Ovary (tissue), 9 donors: ENCODE results near the gene KIFC1. TPM values are rescaled to one million over a fixed set of nuclear protein-coding genes. Genes with fewer than 3 reads are reported as not detected.
"Not testable (repeated sequence)": the region's sequence is repeated elsewhere in the genome, so short reads cannot be mapped to it uniquely, and the experiment has no call there.

Experiments used
- DNase-seq, 5 donors: peaks; one replicate each; pipeline ENCODE4 v3.0.0-alpha.2; 2019 to 2020
- H3K27ac ChIP-seq, 2 donors: fragments of 200-600 bp; one replicate each; pipeline versions ENCODE4 v1.5.1 to v1.8.0; 2019 to 2022
- H3K27me3 ChIP-seq: fragments of 200-600 bp; one replicate; pipeline ENCODE4 v1.8.0; 2022
- H3K36me3 ChIP-seq: fragments of 200-600 bp; sonication (generic); one replicate; pipeline ENCODE4 v1.5.1; 2019
- H3K4me1 ChIP-seq: one replicate; pipeline ENCODE4 v1.8.1; 2013; ENCODE audit warnings: mild to moderate bottlenecking, moderate library complexity; ENCODE audit not compliant: insufficient read depth
- H3K4me3 ChIP-seq: fragments of 200-600 bp; sonication (generic); one replicate; pipeline ENCODE4 v1.5.1; 2017
- H3K9me3 ChIP-seq, 2 donors: fragments of 200-600 bp in 1 of 2; sonication (generic) in 1 of 2; one replicate each; pipeline versions ENCODE4 v1.5.1 to v1.8.1; 2013 to 2019; ENCODE audit warnings: mild to moderate bottlenecking in 1 of 2, moderate library complexity in 1 of 2
- EP300 ChIP-seq: sonication (generic); formaldehyde crosslinking; IDR thresholded peaks from one replicate; pipeline ENCODE4 v1.6.1; 2017; ENCODE audit warnings: antibody characterized with exemption
- POLR2A ChIP-seq: fragments of 450-650 bp; IDR thresholded peaks from one replicate; pipeline ENCODE4 v1.6.1; 2017; ENCODE audit warnings: antibody characterized with exemption, mild to moderate bottlenecking, moderate library complexity
- WGBS, 3 donors: extraction: QIAGEN DNeasy Blood & Tissue Kit in 1 of 3; methylation state at CpG; one replicate each; pipeline versions ENCODE4 v1.1.5 to v1.1.7; 2013 to 2017; 5-methylcytosine and 5-hydroxymethylcytosine counted together
- intact Hi-C, 4 donors: fragments of 100-400 bp; cut with DNase I; formaldehyde crosslinking; loops; one replicate each; pipeline versions ENCODE4 v1.11.0 to v1.15.1; 2022 to 2023
- polyA plus RNA-seq, 2 donors: library from polyadenylated mRNA; stranded (reverse); fragments of 200-250 nt in 1 of 2; fragments of 350-450 nt in 1 of 2; fragmentation: Illumina TruSeq in 1 of 2; extraction: RNeasy Lipid Tissue Mini Kit (QIAGEN cat#74804) in 1 of 2; gene quantifications; one replicate each; pipeline ENCODE4 v1.2.3, GENCODE V29; 2013 to 2014
- total RNA-seq, 7 donors: library from RNA; depleted of rRNA in 2 of 7; stranded (reverse); fragments of >200 nt in 2 of 7; fragmentation: NEBNext Ultra II Directional in 3 of 7; extraction: Animal tissue kit (Norgen Biotek cat#: 25700) in 3 of 7; gene quantifications; one replicate each; pipeline versions ENCODE4 v1.1.0 to v1.2.4, GENCODE V29; 2016 to 2023
- TF ChIP-seq, protein P1 (sequence below), 3 donors: fragments of 450-650 bp in 2 of 3; fragments of 200-600 bp in 1 of 3; IDR thresholded peaks; one replicate each; pipeline versions ENCODE4 v1.5.1 to v1.8.0; 2016 to 2022; ENCODE audit warnings: antibody characterized with exemption in 3 of 3, mild to moderate bottlenecking in 1 of 3
- donor health status: DM: no; HTN: no; CAD: no; lungs with moderate emphysema.
- donor health status: DM: no; HTN: no; CAD: no.
- donor health status: Bipolar disorder and iron deficiency.
- donor health status: DM: yes; HTN: yes; CAD: no.
- donor health status: DM: no; HTN: no; CAD: no.
- donor health status: DM: yes; HTN: yes; CAD: no.

KIFC1 gene
- total and polyA plus RNA-seq, 9 donors, result 0.60 to 3.9 (median 2.2) TPM

- H3K27ac ChIP-seq, result no peak overlapping the region
- intact Hi-C loops, result no loop called here
- no peaks in the 10 kb centered on the region for H3K9me3 ChIP-seq
- DNase-seq, result no peak
- no peaks in the 10 kb centered on the region for H3K27me3 ChIP-seq
- no peak for TF ChIP-seq EP300
- no peaks in the 10 kb centered on the region for H3K4me1 ChIP-seq
- no peaks in the 10 kb centered on the region for H3K36me3 ChIP-seq
- WGBS, 3 donors, result 76 to 78% (median 77%) methylated on average over 5 of the region's 5 CpGs
- no peak overlapping the region for H3K4me3 ChIP-seq
Measured at GRCh38 chr6:33347816-33348215, 43.8 kb upstream of the KIFC1 start.

- H3K27me3 ChIP-seq, H3K4me1 ChIP-seq, H3K9me3 ChIP-seq, H3K27ac ChIP-seq, H3K36me3 ChIP-seq, intact Hi-C loops, DNase-seq, H3K4me3 ChIP-seq: not testable (repeated sequence)
- 84 to 93% (median 87%) methylated on average over 6 of the region's 6 CpGs for WGBS, 3 donors
Measured at GRCh38 chr6:33355860-33356259, 35.8 kb upstream of the KIFC1 start.

DNA sequence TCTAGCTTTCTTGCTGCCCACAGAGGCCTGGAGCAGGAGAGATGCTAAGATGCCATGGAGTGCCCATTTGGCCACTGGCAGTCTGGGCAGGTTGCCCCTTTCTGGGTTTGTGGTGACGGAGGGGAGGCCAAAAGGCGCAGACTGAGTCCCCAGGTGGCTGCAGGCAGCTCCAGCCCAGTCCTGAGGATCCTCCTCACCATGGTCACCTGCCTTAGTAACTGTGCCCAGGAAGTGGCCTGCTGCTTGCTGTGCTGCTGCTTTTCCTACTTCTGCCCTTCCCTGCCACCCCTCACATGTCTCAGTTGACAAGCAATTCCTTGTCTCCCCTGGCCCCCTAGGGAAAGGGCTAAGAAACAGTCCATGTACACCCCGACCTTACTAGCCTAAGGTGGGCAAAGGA, 35.3 kb upstream of the KIFC1 start:
- no peak for DNase-seq
- 65 to 68% (median 68%) methylated on average over 3 of the region's 3 CpGs for WGBS, 3 donors
- Histone ChIP-seq H3K4me3 (no peak overlapping the region), H3K9me3 (no peaks in the 10 kb centered on the region), H3K36me3 (no peaks in the 10 kb centered on the region), H3K27me3 (no peaks in the 10 kb centered on the region), H3K4me1 (no peaks in the 10 kb centered on the region), H3K27ac (no peak overlapping the region)
- TF ChIP-seq, protein P1, sequence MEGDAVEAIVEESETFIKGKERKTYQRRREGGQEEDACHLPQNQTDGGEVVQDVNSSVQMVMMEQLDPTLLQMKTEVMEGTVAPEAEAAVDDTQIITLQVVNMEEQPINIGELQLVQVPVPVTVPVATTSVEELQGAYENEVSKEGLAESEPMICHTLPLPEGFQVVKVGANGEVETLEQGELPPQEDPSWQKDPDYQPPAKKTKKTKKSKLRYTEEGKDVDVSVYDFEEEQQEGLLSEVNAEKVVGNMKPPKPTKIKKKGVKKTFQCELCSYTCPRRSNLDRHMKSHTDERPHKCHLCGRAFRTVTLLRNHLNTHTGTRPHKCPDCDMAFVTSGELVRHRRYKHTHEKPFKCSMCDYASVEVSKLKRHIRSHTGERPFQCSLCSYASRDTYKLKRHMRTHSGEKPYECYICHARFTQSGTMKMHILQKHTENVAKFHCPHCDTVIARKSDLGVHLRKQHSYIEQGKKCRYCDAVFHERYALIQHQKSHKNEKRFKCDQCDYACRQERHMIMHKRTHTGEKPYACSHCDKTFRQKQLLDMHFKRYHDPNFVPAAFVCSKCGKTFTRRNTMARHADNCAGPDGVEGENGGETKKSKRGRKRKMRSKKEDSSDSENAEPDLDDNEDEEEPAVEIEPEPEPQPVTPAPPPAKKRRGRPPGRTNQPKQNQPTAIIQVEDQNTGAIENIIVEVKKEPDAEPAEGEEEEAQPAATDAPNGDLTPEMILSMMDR (IDR thresholded peaks at IDR 0.05), result no peak
- no peak for TF ChIP-seq POLR2A
- no peak for TF ChIP-seq EP300
- intact Hi-C loops, result no loop called here

GRCh38 chr6:33357160-33357871, 34.3 kb upstream of the KIFC1 start:
- intact Hi-C loops, result not testable (repeated sequence)

GRCh38 chr6:33359331-33359730, 32.3 kb upstream of the KIFC1 start:
- DNase-seq, result no peak
- Histone ChIP-seq H3K27ac (no peak overlapping the region), H3K9me3 (no peaks in the 10 kb centered on the region), H3K36me3 (no peaks in the 10 kb centered on the region), H3K27me3 (no peaks in the 10 kb centered on the region), H3K4me3 (no peak overlapping the region), H3K4me1 (no peaks in the 10 kb centered on the region)
- TF ChIP-seq, protein P1 (IDR thresholded peaks at IDR 0.05), result no peak
- TF ChIP-seq EP300, result no peak
- no peak for TF ChIP-seq POLR2A
- intact Hi-C loops, result no loop called here

More at GRCh38 chr6:33357160-33357871, 34.3 kb upstream of the KIFC1 start:
- not testable (repeated sequence) for H3K9me3 ChIP-seq, DNase-seq, H3K36me3 ChIP-seq, H3K4me1 ChIP-seq, H3K27ac ChIP-seq, H3K27me3 ChIP-seq, H3K4me3 ChIP-seq
- WGBS, 3 donors, result 62 to 66% (median 63%) methylated on average over 13 of the region's 13 CpGs

DNA sequence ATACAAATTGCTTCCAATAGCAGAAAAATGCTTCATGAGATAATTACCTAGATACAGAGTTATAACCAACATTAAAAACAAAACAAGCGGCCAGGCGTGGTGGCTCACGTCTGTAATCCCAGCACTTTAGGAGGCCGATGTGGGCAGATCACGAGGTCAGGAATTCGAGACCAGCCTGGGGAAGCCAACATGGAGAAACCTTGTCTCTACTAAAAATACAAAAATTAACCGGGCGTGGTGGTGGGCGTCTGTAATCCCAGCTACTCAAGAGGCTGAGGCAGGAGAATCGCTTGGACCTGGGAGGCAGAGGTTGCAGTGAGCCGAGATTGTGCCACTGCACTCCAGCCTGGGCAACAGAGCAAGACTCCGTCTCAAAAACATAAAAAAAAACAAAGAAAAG, 28.1 kb upstream of the KIFC1 start:
- H3K9me3 ChIP-seq, H3K36me3 ChIP-seq, H3K27ac ChIP-seq, H3K27me3 ChIP-seq, H3K4me3 ChIP-seq, H3K4me1 ChIP-seq, intact Hi-C loops, DNase-seq: not testable (repeated sequence)
- 58 to 74% (median 65%) methylated on average over 12 of the region's 12 CpGs for WGBS, 3 donors

GRCh38 chr6:33364475-33365205, 27.0 kb upstream of the KIFC1 start:
- H3K27me3 ChIP-seq, H3K4me1 ChIP-seq, H3K27ac ChIP-seq, intact Hi-C loops, H3K36me3 ChIP-seq, H3K9me3 ChIP-seq, DNase-seq, H3K4me3 ChIP-seq: not testable (repeated sequence)
- WGBS, 3 donors, result 15 to 28% (median 17%) methylated on average over 7 to 8 of the region's 8 CpGs

DNA sequence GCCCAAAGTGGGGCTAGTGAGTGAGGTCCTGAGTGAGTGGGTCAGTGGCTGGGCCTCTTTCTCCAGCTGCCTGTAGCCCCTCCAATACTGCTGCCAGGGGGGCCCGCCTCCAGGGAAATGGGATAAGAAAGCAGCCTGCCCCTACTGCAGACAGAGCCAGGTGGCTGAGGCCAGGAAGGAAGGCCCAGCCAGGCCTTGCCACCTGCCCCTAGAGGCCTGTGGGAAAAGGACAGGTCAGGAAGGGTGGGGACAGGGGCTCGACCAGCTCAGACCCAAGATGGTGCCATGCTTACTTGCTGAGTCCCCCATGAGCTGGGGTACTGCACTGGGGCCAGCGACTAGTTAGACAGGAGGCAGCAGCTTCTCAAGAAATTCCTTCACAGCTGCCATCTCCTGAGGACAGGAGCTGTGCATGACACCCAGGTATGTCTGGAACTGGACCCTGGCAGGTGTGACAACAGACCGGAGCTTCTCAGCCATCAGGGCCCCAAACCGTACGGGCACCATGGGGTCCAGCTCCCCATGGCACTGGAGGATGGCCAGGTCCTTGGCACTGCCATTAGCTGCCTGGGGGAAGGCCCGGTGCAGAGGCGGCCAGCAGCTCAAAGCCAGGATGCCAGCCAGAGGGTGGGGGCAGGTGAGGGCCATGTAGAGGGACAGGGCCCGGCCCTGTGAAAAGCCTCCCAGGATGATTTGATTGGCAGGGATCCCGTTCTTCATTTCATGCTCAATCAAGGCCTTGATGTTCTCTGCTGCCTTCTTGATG, 26.2 kb upstream of the KIFC1 start:
- H3K36me3 ChIP-seq, H3K4me1 ChIP-seq, H3K9me3 ChIP-seq, intact Hi-C loops, H3K27ac ChIP-seq, DNase-seq, H3K4me3 ChIP-seq, H3K27me3 ChIP-seq: not testable (repeated sequence)
- 86 to 87% (median 86%) methylated on average over 10 of the region's 10 CpGs for WGBS, 3 donors
